Posterior cingulate gyrus (tissue), 11 donors: Measurements from ENCODE around the gene ANKRD16.
"Not testable (repeated sequence)": the region's sequence is repeated elsewhere in the genome, so short reads cannot be mapped to it uniquely, and the experiment has no call there.

ENCODE experiments used
- DNase-seq, 10 donors: peaks; one replicate each; pipeline versions ENCODE4 v3.0.0 to v3.0.0-alpha.2; 2020 to 2021; ENCODE audit warnings: mixed read lengths in 3 of 10
- intact Hi-C: fragments of 100-400 bp; cut with DNase I; formaldehyde crosslinking; loops from one replicate; pipeline ENCODE4 v1.15.1; 2023

Gene ANKRD16

DNA sequence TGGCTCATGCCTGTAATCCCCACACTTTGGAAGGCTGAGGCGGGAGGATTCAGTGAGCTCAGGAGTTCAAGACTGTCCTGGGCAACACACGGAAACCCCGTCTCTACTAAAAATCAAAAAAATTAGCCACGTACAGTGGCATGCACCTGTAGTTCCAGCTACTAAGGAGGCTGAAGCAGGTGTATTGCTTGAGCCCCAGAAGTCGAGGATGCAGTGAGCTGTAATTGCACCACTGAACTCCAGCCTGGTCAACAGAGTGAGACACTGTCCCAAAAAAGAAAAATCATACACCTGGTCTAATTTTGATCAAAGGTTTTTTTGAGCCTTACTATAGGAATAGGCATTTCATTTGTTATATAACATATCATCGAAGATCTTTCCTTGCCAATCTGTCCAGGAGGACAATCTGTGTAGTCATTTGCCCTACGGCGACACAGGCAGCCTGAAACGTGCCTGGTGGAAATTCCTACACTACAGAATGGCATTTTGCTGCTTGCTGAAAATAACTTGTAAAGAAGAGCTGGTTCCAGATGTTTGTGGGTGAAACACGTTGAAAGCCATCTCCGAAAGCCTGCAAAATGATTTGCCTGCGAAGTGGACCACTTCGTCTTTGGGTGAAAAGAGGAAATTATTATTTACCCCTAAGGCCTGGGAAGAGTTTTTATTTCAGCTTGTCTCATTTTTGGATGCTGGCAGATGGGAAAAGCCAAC is 45.2 kb downstream of the ANKRD16 start:
- intact Hi-C loops, result no loop called here

DNA sequence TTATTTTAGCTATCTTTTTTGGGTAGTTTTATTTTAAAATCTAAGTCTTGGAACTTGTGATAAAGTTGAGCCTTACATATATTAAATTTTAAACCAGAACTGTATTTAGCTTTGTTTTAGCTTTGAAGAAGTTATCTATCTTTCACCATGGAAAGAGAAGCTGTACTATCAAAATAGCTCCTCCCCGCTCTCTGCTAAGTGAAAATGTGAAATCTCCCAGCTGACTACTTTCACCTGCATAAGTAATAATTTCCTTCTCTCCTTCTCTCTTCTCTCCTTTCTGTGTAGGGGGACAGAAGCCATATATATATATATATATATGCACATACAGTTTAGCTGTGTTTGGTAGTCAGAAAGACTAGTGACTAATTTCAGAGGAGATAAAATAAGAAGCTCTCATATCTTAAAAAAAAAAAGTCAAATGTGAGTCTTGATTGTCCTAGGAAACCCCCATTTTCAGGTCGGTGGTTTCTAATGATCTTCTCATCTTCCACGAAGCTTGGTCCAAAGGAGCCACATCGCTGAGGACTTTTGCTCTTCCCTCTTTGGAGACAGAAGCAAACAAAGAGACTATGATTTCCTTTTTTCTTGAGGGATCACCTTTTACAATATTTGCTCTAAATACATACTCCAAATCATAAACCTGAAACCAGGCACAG is 45.9 kb downstream of the ANKRD16 start:
- no peak for DNase-seq
- intact Hi-C loops, result no loop called here

More for the DNA sequence above, 45.2 kb downstream of the ANKRD16 start:
- no peak for DNase-seq

DNA sequence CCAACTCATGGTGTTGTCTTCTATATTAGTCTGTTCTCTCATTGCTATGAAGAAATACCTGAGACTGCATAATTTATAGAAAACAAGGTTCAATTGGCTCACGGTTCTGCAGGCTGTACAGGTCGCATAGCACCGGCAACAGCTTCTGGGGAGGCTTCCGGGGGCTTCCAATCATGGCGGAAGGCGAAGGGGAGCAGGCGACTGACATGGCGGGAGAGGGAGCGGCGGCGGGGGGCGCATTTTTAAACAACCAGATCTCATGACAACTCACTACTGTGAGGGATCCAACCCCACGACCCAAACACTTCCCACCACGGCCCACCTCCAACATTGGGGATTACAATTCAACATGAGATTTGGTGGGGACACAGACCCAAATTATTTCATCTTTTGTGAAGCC is 47.7 kb downstream of the ANKRD16 start:
- intact Hi-C loops, result no loop called here
- peak in 2 of 10 donors; percentile 24 to 52 for DNase-seq

DNA sequence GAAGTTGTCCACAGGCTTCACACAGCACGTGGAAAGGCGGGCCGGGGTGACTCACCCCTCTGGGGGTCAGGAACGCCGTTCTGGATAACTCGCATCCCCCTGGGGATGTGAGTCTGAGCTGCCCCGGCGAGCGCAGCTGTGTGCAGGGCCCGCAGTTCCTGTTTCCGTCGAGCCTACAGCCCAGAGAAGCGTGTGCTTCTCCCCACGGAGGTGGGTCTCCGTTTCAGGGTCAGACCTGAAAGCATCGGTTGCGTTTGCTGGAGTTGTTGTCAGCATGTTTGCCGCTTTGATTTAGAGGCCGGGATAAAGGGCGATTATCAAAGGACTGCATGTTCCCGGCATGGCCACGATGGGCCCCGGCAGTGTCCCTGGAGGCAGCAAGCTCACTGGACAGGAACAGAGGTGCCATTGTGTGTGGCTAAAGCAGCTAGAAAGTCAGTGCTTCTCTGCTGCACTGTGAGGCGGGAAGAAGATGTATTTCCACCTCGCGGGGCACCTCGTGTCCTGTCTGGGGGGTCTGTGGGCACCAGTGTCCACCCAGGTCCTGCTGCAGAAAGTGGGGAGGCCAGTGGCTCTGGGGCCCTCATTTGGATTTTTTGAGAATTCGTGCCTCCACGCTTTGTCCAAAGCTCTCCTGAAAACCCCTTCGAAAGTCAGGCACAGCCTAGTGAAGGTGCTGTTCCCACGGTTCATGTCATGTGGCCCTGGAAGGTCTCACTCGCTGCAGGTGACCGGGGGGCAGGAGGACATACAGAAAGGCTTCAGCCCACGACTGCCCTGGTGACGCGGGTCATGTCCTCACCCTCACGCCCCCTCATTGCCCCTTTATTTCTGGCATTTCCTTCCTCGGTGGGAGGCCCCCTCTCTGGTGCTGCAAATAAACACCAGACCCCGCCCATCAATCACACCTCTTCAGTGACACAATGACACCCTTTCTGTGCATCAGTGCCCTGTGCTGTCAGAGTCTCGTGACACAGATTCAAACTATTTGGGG is 49.1 kb downstream of the ANKRD16 start:
- intact Hi-C loops, result no loop called here
- DNase-seq, result peak; percentile 21 to 94 (median 68)

DNA sequence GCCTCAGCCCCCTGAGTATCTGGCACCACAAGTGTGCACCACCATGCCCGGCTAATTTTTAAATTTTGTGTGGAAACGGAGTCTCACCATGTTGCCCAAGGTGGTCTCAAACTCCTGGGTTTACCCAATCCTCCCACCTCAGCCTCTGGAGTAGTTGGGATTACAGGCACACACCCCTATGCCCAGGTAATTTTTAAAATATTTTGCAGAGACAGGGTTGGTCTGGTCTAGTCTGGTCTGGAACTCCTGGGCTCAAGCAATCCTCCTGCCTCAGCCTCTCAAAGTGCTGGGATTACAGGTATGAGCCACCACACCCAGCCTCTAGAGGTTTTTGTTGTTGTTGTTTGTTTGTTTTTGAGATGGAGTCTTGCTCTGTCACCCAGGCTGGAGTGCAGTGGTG is 53.5 kb downstream of the ANKRD16 start:
- DNase-seq, result peak in 2 of 10 donors; percentile 11 to 13
- intact Hi-C loops, result not testable (repeated sequence)

DNA sequence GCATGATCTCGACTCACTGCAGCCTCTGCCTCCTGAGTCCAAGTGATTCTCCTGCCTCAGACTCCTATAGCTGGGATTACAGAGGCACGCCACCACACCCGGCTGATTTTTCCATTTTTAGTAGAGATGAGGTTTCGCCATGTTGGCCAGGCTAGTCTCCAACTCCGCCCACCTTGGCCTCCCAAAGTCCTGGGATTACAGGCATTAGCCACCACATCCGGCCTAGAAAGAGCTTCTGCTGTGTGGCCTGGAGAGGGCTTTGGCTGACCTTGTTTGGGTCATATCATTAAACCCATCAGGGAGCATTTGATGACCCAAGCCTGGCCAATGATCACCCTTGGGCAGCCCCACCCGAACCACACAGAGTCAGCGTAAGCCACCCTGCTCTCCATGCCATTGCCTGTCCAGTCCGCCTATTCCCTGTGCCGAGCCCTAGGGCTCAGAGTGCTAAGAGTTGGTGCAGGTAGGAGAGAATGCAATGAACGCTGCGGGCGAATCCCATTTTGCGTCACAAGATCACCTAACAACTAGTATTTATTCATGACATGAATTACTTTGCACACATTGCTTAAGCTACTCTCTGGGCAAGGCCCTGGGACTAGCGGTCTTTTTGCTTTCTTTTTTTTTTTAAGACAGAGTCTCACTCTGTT is 54.1 kb downstream of the ANKRD16 start:
- intact Hi-C loops, result no loop called here
- DNase-seq, result peak in 2 of 10 donors; percentile 25 to 28

DNA sequence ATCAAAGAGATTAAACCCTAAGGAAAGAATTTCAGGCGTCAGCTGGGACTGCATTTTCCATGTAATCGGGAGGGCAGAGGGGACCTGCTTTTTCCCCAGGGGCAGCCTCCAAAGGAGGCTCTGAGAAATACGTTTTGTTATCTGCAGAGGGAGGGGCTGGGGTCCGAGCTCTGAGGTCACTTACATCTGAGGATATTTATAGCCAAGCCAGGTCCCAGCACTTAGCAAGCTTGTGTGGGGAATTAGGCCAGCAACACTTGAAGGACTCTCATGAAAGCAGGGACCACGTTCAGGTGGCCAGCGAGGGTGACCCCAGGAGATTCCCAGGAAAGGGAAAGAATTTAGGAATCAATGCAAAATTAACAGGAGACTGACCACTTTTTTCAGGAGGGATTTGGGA is 55.9 kb downstream of the ANKRD16 start:
- intact Hi-C loops, result no loop called here
- peak in 1 of 10 donors; percentile 14 for DNase-seq

DNA sequence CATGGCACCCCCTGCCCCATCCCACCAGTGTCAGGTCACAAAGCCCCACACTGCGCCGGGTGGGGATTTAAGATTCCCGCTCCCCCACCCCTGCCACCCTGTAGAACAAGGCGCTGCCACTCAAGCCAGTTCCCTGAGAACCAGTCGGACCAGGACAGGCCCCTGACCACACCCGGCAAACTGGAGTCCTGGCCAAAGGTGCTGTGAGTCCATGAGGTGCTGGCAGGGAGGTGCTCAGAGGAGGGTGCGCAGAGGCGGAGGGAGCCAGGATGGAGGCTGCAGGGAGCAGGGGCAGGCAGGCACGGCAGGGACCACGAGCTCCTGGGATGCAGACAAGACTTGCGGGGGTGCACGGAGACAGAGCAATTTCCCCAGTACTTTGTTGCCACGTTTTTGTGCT is 56.7 kb downstream of the ANKRD16 start:
- peak in 1 of 10 donors; percentile 41 for DNase-seq
- intact Hi-C loops, result no loop called here

DNA sequence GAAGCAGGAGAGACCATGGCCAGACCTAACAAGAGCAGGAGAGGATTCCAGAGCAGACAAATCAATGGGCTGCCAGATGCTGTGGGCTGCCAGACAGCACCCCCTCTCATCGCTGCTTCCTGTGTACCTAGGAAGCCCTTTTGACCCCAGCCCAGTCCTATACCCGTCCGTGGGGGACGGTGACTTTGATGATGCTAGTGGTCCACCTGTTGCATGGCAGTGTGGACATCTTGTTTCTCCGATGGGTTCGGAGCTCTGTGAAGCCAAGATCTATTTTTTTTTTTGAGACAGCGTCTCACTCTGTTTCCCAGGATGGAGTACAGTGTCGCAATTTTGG is 58.3 kb downstream of the ANKRD16 start:
- intact Hi-C loops, result no loop called here
- DNase-seq, result no peak

DNA sequence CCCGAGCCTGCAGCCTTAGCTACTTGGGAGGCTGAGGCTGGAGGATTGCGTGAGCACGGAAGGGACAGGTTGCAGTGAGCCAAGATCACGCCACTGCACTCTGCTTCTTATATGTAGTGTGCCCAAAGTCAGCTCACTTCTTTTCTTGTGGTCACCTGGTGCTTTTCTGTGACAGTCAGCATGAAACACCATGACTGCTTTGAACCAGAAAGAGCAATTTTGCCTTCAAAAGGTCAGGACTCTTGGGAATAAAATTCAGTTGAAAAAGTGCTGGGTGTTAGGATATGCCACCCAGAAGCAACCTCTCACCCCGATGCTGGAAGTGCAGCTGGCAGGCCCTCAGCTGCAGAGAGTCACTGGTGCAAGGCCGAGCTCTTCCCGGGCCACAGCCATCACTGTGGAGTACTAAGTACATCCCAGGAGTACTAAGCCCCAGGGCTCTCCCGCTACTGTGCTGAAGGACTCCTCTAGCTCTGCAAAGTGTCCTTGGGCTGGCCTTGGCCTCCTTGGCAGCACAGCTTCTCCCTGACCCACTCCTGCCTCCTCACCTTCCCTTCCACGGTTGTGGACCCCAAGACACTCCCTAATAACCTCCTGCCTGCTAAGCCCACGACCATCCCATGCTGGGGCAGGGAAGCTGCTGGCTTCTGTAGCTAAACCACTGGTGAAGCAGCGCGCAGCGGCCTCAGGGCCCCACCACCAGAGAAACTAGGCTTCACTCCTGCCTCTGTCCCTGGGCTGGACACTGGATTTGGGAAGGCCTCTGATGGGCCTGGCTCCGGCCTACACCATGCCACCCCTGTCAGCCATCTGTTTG is 58.9 kb downstream of the ANKRD16 start:
- intact Hi-C loops, result no loop called here
- DNase-seq, result peak in 1 of 10 donors; percentile 64

DNA sequence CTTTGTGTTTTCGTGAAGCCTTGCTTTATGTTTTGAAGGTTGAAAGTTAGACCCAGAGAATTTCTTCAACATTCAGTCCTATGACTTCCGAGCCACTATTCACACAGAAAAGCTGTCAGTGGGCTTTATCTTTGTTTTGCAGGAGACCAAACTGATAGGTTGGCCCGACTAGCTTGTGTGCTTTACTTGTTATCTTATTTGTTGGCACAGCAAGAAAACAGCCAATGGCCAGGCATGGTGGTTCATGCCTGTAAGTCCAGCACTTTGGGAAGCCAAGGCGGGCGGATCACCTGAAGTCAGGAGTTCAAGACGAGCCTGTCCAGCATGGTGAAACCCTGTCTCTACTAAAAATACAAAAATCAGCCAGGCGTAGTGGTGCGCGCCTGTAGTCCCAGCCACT is 60.4 kb downstream of the ANKRD16 start:
- peak in 1 of 10 donors; percentile 35 for DNase-seq
- intact Hi-C loops, result no loop called here

DNA sequence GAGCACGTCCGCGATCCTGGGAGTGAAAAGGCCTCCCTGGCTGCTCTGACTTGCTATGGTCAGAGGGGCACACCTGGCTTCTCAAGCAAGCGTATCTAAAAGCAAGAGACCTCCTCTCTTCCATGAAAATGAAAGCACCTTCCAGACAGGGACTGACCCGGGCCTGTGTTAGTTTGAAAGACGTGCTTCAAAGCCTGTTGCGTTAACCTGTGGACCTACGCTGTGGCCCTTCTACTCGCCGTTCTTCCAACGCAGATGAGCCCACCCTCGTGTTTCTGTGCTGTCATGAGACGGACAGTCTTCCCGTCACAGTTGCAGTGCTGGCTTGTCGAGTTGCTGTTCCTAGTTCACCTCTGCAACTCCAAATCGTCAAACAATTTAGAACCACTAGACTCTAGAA is 61.0 kb downstream of the ANKRD16 start:
- intact Hi-C loops, result no loop called here
- no peak for DNase-seq

DNA sequence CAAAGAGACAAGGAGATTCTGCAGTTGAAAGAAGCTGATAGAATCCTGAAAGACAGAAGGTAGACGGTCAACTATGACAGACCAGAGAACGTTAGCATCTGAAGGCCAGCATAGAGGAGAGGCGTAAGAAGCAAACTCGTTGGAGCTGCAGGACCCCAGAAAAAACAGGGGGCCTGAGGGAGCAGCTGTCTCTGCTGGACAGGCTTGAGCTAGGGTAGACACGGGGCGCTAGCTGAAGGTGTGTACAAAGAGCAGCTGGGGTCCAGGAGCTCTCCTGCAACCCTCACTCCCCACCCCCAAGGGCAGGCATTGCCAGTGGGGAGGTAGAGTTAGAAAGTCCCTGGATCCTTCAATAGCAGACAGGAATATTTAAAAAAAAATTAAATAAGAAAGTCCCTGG is 61.9 kb downstream of the ANKRD16 start:
- intact Hi-C loops, result no loop called here
- DNase-seq, result peak in 1 of 10 donors; percentile 58

DNA sequence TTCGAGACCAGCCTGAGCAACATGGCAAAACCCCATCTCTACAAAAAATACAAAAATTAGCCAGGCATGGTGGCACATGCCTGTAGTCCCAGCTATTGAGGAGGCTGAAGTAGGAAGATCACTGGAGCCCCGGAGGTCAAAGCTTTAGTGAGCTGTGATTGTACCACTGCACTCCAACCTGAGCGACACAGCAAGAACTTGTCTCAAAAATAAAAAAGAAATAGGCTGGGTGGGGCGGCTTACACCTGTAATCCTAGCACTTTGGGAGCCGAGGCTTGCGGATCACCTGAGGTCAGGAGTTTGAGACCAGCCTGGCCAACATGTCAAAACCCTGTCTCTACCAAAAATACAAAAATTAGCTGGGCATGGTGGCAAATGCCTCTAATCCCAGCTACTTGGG is 63.2 kb downstream of the ANKRD16 start:
- intact Hi-C loops, DNase-seq: not testable (repeated sequence)

DNA sequence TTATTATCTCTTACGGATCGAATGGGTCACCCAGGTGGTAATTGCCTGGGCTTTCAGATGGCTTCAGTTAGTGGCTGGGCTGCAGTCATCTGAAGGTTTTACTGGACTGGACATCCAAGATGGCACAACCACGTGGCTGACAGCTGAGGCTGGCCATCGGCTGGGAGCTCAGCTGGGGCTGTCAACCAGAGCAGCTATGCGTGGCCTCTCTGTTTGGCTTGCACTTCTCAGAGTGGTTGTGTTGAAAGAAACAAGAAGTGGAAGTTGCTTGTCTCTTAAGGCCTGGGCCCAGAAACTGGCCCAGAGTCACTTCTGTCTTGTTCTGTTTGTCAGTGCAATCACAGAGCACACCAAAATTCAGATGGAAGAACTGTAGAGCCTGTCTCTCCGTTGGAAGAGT is 70.8 kb downstream of the ANKRD16 start:
- intact Hi-C loops, result no loop called here
- DNase-seq, result no peak

DNA sequence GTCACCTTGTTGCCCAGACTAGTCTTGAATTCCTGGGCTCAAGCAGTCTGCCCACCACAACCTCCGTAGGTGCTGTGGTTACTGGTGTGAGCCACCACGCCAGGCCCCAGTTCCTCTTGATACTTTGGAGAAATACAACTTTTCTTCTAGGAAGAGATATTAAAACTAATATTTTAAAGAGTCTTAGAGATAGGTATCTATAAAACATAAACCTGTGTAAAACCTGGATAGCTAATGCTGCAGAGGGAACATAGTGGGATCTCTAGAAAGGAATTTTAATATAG is 71.7 kb downstream of the ANKRD16 start:
- intact Hi-C loops, result no loop called here
- no peak for DNase-seq

DNA sequence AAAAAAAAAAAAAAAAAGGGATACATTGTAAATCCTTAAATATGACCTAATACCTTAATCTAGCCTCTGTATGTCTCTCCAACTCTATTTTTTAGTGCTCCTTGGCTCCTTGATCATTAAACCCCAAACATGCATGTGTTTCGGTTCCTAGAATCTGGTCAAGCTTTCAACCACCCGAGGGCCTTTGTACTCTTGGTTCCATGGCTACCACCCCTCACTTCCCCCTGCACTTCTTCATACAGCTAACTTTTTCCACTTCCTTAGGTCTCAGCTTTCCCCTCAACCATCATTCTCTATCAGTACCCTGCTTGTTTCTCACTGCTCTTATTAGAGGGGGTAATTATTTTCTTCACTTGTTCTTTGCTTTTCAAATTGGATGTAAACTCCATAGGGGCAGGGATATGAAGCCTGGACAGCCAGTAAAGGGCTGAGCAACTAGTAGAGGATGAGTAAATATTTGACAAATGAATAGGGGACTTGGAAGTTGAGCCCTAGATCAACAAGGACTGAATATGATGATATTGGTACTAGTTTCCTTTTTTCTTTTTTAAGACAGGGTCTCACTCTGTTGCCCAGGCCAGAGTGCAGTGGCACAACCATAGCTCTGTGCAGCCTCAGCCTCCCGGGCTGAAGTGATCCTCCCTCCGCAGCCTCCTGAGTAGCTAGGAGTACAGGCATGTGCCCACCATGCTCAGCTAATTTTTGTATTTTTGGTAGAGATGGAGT is 72.2 kb downstream of the ANKRD16 start:
- DNase-seq, result no peak
- intact Hi-C loops, result no loop called here

DNA sequence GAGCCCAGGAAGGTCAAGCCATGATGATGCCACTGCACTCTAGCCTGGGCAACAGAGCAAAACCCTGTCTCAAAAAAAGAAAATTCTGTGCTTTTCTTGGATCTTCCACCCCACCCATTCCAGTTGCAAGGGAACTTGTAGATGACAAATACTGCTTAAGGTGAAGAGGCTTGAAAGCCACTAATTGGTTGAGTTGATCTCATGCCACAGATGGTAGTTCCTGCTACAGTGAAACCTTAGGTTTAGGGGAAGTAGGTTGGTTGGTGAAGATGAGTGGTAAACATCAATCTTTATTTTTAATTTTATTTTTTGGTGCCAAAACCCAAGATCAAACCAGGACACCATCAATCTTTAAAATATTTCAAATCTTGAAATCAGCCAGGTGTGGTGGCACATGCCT is 73.5 kb downstream of the ANKRD16 start:
- intact Hi-C loops, result no loop called here
- no peak for DNase-seq
